HepG2 (cell line): ENCODE results near the gene FKBP1A. TPM values are rescaled to one million over a fixed set of nuclear protein-coding genes. Genes with fewer than 3 reads are reported as not detected.
A peak's percentile ranks its signal among the peaks of the same experiment; 100 is the strongest.

Experiments
- ATAC-seq: fragments of 200-7000 bp; cut with Tn5 transposase; 3 replicates; pipeline ENCODE4 v1.9.1; 2020; ENCODE audit warnings: mild to moderate bottlenecking, moderate library complexity
- BruUV-seq: library from RNA; stranded (reverse); fragments of 400-500 nt; replicated peaks from 2 replicates; lab custom pipeline; 2021; lab: Mats Ljungman, UMichigan
- CTCF ChIA-PET: fragments of 300-600 bp; formaldehyde crosslinking; extraction: SDS; loops from one replicate; lab custom pipeline; 2021; ENCODE audit warnings: low total read pairs, inconsistent platforms, low intra/inter-chr PET ratio; lab: Yijun Ruan, JAX
- POLR2A ChIA-PET: fragments of 350-600 bp; sonication (Branson Sonifier 250); formaldehyde crosslinking; loops from one replicate; lab custom pipeline; 2020; ENCODE audit warnings: antibody characterized with exemption, inconsistent platforms; lab: Yijun Ruan, JAX
- DNase-seq: peaks from one replicate; pipeline ENCODE4 v3.0.0-alpha.2; 2015; ENCODE audit warnings: low spot score
- FAIRE-seq: peaks from 3 replicates; lab custom pipeline; 2011; peaks lifted over from hg19 to GRCh38; lab: Jason Lieb, UNC
- H2AFZ ChIP-seq: one replicate; pipeline ENCODE4 v1.6.1; 2011; ENCODE audit warnings: low read length, inconsistent platforms
- H3K27ac ChIP-seq: fragments of 300-600 bp; 3 replicates; pipeline ENCODE4 v1.8.0; 2011; ENCODE audit warnings: mixed run types, mild to moderate bottlenecking, mixed read lengths, low read length, inconsistent platforms; ENCODE audit not compliant: insufficient read depth; ENCODE audit errors: extremely low read length
- H3K27me3 ChIP-seq, 2 experiments: fragments of 200-600 bp in 1 of 2; 2 replicates in 1 of 2; 3 replicates in 1 of 2; pipeline versions ENCODE4 v1.6.0 to v1.8.0; 2011; ENCODE audit warnings: low read length in 2 of 2, mild to moderate bottlenecking in 2 of 2, moderate library complexity in 2 of 2, inconsistent platforms in 1 of 2; ENCODE audit not compliant: insufficient read depth in 2 of 2, control insufficient read depth in 1 of 2
- H3K36me3 ChIP-seq, 2 experiments: fragments of 200-600 bp in 1 of 2; replicated peaks in 1 of 2; 2 replicates in 1 of 2; 3 replicates in 1 of 2; pipeline versions ENCODE4 v1.5.1 to v1.8.0; 2011; ENCODE audit warnings: low read length in 2 of 2, inconsistent platforms in 1 of 2; ENCODE audit not compliant: insufficient read depth in 2 of 2, control insufficient read depth in 1 of 2
- H3K4me1 ChIP-seq: 2 replicates; pipeline ENCODE4 v1.5.1; 2012; ENCODE audit warnings: low read length, inconsistent platforms; ENCODE audit not compliant: insufficient read depth
- H3K4me2 ChIP-seq: 2 replicates; pipeline ENCODE4 v1.6.0; 2011; ENCODE audit warnings: low read depth, low read length, inconsistent platforms
- H3K4me3 ChIP-seq, 3 experiments: fragments of 200-600 bp in 1 of 3; sonication (generic), shearing (Covaris generic) in 1 of 3; replicated peaks in 1 of 3; 2 replicates each; pipeline ENCODE4 v1.5.1; 2011 to 2016; ENCODE audit warnings: low read length in 3 of 3, inconsistent platforms in 2 of 3, low read depth in 2 of 3, mild to moderate bottlenecking in 2 of 3, control low read depth in 1 of 3, mixed read lengths in 1 of 3; ENCODE audit not compliant: insufficient read depth in 1 of 3
- H3K79me2 ChIP-seq: one replicate; pipeline ENCODE4 v1.6.1; 2011; ENCODE audit warnings: low read length, inconsistent platforms; ENCODE audit not compliant: insufficient read depth
- H3K9ac ChIP-seq: 2 replicates; pipeline ENCODE4 v1.6.0; 2011; ENCODE audit warnings: mild to moderate bottlenecking, low read depth, low read length, inconsistent platforms; ENCODE audit not compliant: insufficient read depth
- H3K9me3 ChIP-seq: 2 replicates; pipeline ENCODE4 v1.5.1; 2012; ENCODE audit warnings: mild to moderate bottlenecking, low read length
- H4K20me1 ChIP-seq: 2 replicates; pipeline ENCODE4 v1.6.0; 2011; ENCODE audit warnings: inconsistent platforms, mild to moderate bottlenecking, low read length, moderate library complexity; ENCODE audit not compliant: insufficient read depth
- AGO1 ChIP-seq: fragments of 200-400 bp; formaldehyde crosslinking; IDR thresholded peaks from 2 replicates; pipeline ENCODE4 v1.6.1; 2017; ENCODE audit warnings: mild to moderate bottlenecking, low read depth, low read length, moderate library complexity; ENCODE audit not compliant: poor library complexity, severe bottlenecking
- CENPT ChIP-seq: sonication (generic); formaldehyde crosslinking; IDR thresholded peaks from 2 replicates; pipeline ENCODE4 v1.8.0; 2022; ENCODE audit warnings: low read depth, mild to moderate bottlenecking, moderate library complexity, missing genetic modification reagents
- CSRNP2 ChIP-seq: sonication (generic); formaldehyde crosslinking; conservative IDR thresholded peaks from 2 replicates; pipeline ENCODE4 v1.8.0; 2022; ENCODE audit warnings: low read depth, missing genetic modification reagents
- DZIP1 ChIP-seq: sonication (generic); formaldehyde crosslinking; IDR thresholded peaks from 2 replicates; pipeline ENCODE4 v1.5.0; 2020; ENCODE audit warnings: mild to moderate bottlenecking, missing genetic modification reagents
- GATAD2A ChIP-seq: IDR thresholded peaks from 2 replicates; pipeline ENCODE4 v1.6.1; 2016
- HIVEP1 ChIP-seq: sonication (generic); formaldehyde crosslinking; IDR thresholded peaks from 2 replicates; pipeline ENCODE4 v1.4.0; 2020; ENCODE audit warnings: mild to moderate bottlenecking, missing genetic modification reagents
- NONO ChIP-seq, 2 experiments: fragments of 450-650 bp in 1 of 2; sonication (generic) in 1 of 2; formaldehyde crosslinking in 1 of 2; IDR thresholded peaks in 1 of 2; conservative IDR thresholded peaks in 1 of 2; 2 replicates each; pipeline versions ENCODE4 v1.6.1 to v1.8.0; 2017 to 2022; ENCODE audit warnings: mild to moderate bottlenecking in 1 of 2, missing genetic modification reagents in 1 of 2, moderate library complexity in 1 of 2
- PCBP1 ChIP-seq: fragments of 200-400 bp; formaldehyde crosslinking; IDR thresholded peaks from 2 replicates; pipeline ENCODE4 v1.6.1; 2017; ENCODE audit warnings: mild to moderate bottlenecking, low read depth, low read length, borderline replicate concordance
- PCBP2 ChIP-seq: fragments of 200-400 bp; formaldehyde crosslinking; optimal IDR thresholded peaks from 2 replicates; pipeline ENCODE3; 2018; ENCODE audit warnings: low read length, low read depth; ENCODE audit not compliant: poor library complexity, severe bottlenecking
- PLRG1 ChIP-seq: fragments of 450-650 bp; conservative IDR thresholded peaks from 2 replicates; pipeline ENCODE4 v1.6.1; 2016
- SIN3A ChIP-seq: IDR thresholded peaks from 2 replicates; pipeline ENCODE4 v1.6.1; 2011; ENCODE audit warnings: low read depth, mild to moderate bottlenecking, control low read depth, low read length, borderline replicate concordance
- TMF1 ChIP-seq: sonication (generic); formaldehyde crosslinking; IDR thresholded peaks from 2 replicates; pipeline ENCODE4 v1.8.1; 2022; ENCODE audit warnings: low read depth, missing genetic modification reagents
- ZBTB8A ChIP-seq: sonication (generic); formaldehyde crosslinking; IDR thresholded peaks from 2 replicates; pipeline ENCODE4 v1.4.0; 2020; ENCODE audit warnings: mild to moderate bottlenecking, low read depth, missing genetic modification reagents, borderline replicate concordance
- ZNF274 ChIP-seq: sonication (generic); formaldehyde crosslinking; IDR thresholded peaks from 2 replicates; pipeline ENCODE4 v1.5.1; 2020; ENCODE audit warnings: mild to moderate bottlenecking, missing genetic modification reagents
- ZNF530 ChIP-seq: sonication (generic); formaldehyde crosslinking; IDR thresholded peaks from 2 replicates; pipeline ENCODE4 v1.5.0; 2020; ENCODE audit warnings: low read depth, mild to moderate bottlenecking, missing genetic modification reagents
- WGBS: methylation state at CpG from one replicate; pipeline ENCODE4 v1.1.6; 2017; ENCODE audit warnings: low lambda C conversion rate; 5-methylcytosine and 5-hydroxymethylcytosine counted together
- in situ Hi-C: cut with HindIII; loops from 2 replicates; pipeline ENCODE4 v1.10.0; 2017; ENCODE audit warnings: low pct_unique_long_range_greater_than_20kb; ENCODE audit not compliant: extremely low pct_ligation_motif_present
- intact Hi-C: fragments of 100-400 bp; cut with micrococcal nuclease; formaldehyde crosslinking; loops from one replicate; pipeline ENCODE4 v1.10.0; 2022; ENCODE audit not compliant: unreplicated experiment
- polyA plus RNA-seq, 8 experiments: library from polyadenylated mRNA; depleted of rRNA in 3 of 8; stranded (reverse) in 7 of 8; unstranded in 1 of 8; fragments of >200 nt; fragmentation: Illumina TruSeq in 4 of 8; extraction: Trizol in 4 of 8; gene quantifications; 2 replicates each; pipeline versions ENCODE4 v1.2.1 to v1.2.3, GENCODE V29; 2011 to 2016; ENCODE audit warnings: low read depth in 4 of 8, missing spikeins in 1 of 8, mixed read lengths in 1 of 8; ENCODE audit not compliant: insufficient read depth in 1 of 8
- total RNA-seq, 5 experiments: library from RNA; depleted of rRNA; stranded (reverse); fragments of >200 nt; fragmentation: Illumina TruSeq; extraction: Trizol; gene quantifications; 2 replicates each; pipeline ENCODE4 v1.2.3, GENCODE V29; 2016; ENCODE audit warnings: low read depth in 1 of 5
- TF ChIP-seq, protein P1 (sequence below): IDR thresholded peaks from 2 replicates; pipeline ENCODE4 v1.6.1; 2016; ENCODE audit warnings: mild to moderate bottlenecking

The FKBP1A gene
- total and polyA plus RNA-seq, 2 of the 13 experiments (the other 11 are each of a cell fraction or from before 2014, with no cell fraction given) = 119 to 468 TPM

DNA sequence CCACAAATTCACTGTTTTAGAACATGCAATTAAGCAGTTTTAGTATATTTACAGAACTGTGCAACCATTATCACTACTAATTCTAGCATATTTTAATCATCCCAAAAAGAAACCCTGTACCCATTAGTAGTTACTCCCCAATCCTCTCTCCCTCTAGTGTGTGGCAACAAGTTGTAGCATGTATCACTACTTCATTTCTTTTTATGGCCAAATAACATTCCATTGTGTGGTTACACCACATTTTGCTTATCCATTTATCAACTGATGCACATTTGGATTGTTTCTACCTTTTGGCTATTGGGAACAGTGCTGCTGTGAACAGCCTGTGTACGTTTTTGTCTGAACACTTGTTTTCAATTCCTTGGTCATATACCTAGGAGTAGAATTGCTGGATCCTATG lies 31.5 kb upstream of the FKBP1A start (continued):
- TF ChIP-seq, protein P1, sequence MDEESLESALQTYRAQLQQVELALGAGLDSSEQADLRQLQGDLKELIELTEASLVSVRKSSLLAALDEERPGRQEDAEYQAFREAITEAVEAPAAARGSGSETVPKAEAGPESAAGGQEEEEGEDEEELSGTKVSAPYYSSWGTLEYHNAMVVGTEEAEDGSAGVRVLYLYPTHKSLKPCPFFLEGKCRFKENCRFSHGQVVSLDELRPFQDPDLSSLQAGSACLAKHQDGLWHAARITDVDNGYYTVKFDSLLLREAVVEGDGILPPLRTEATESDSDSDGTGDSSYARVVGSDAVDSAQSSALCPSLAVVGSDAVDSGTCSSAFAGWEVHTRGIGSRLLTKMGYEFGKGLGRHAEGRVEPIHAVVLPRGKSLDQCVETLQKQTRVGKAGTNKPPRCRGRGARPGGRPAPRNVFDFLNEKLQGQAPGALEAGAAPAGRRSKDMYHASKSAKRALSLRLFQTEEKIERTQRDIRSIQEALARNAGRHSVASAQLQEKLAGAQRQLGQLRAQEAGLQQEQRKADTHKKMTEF (CRISPR knock-in tag) = no peak
- no peak for TF ChIP-seq DZIP1 (CRISPR knock-in tag)
- TF ChIP-seq PCBP2 = no peak
- no peak for TF ChIP-seq GATAD2A (CRISPR knock-in tag)
- TF ChIP-seq, all 625 proteins: peak for 0

DNA sequence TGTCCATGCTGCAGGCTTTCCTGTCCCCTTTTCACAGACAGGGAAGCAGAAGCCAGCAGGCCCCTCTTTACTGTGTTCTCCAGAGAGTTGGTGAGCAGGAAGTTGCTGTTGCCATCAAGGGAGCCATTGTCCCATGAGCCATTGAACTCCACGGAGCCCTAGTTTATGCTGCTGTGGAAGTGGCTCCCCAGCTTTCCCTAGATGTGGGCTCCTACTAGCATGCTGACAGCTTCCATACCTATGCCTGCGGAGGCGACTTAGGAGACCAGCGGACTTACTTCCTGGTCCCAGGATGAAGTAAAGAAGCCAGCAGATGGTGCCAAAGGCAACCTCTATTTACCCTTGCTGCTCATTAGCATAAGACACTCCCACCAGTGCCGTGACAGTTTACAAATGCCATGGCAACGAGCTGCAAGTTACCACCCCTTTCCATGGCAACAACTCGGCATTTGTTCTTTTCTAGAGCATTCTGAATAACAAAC lies 30.8 kb upstream of the FKBP1A start:
- FAIRE-seq = peak; percentile 94
- no peak for TF ChIP-seq CSRNP2 (CRISPR knock-in tag)
- TF ChIP-seq SIN3A = peak; percentile 93
- no peak for TF ChIP-seq PCBP1
- no peak for TF ChIP-seq CENPT (CRISPR knock-in tag)
- TF ChIP-seq AGO1 = no peak
- TF ChIP-seq ZBTB8A (CRISPR knock-in tag) = no peak
- TF ChIP-seq TMF1 (CRISPR knock-in tag) = no peak
- no peak for TF ChIP-seq NONO (IDR thresholded peaks at IDR 0.05)
- TF ChIP-seq NONO (CRISPR knock-in tag; conservative IDR thresholded peaks at IDR 0.05) = no peak
- TF ChIP-seq PLRG1 = no peak
- TF ChIP-seq ZNF530 = no peak
- no peak for TF ChIP-seq HIVEP1 (CRISPR knock-in tag)
- TF ChIP-seq ZNF274 = no peak

More for the DNA sequence above, 30.8 kb upstream of the FKBP1A start:
- ChIA-PET CTCF (interaction anchor here (0.8 to 0.9 kb wide), 2 partner anchors 13 to 16 kb away, joined by 3 read pairs; no protein-coding TSS in a partner anchor), POLR2A (interaction anchor here (0.7 kb wide), 1 partner anchor 30 kb away, joined by 4 read pairs; the partner anchor contains the start of gene FKBP1A)
- intact Hi-C loops = no loop called here
- no peaks in the 10 kb centered on the region for H4K20me1 ChIP-seq
- no peak overlapping the region for H3K27ac ChIP-seq
- H3K9me3 ChIP-seq = no peaks in the 10 kb centered on the region
- H3K27me3 ChIP-seq = no peaks in the 10 kb centered on the region
- peak; percentile 92 for DNase-seq
- in situ Hi-C loops = no loop called here
- no peaks in the 10 kb centered on the region for H3K79me2 ChIP-seq
- no TSS peak for BruUV-seq
- 2% methylated on average over 7 of the region's 7 CpGs for WGBS
- peak; percentile 94 for ATAC-seq
- H3K36me3 ChIP-seq = no peaks in the 10 kb centered on the region
- H3K9ac ChIP-seq = 0 out of 2 replicates have a peak overlapping the region, but pooled peaks have one; percentile 17
- peaks cover 12% of the 10 kb centered on the region for H3K4me1 ChIP-seq
- H3K4me2 ChIP-seq = peak overlapping the region; percentile 72
- peak overlapping the region in 1 of 3 experiments; percentile 51; a peak in 3 of 6 replicates for H3K4me3 ChIP-seq
- H2AFZ ChIP-seq = peak overlapping the region; percentile 73
